RWPE2 (cell line): ENCODE results near the gene RNU2-63P.

Source experiments
- ATAC-seq: fragments of 200-7000 bp; cut with Tn5 transposase; 3 replicates; pipeline ENCODE4 v1.9.1; 2021; ENCODE audit warnings: low read depth
- DNase-seq: peaks from one replicate; pipeline ENCODE4 v3.0.0-alpha.2; 2020; ENCODE audit warnings: low spot score
- H3K27ac ChIP-seq: fragments of 450-650 bp; 2 replicates; pipeline ENCODE4 v1.5.1; 2017; ENCODE audit warnings: mild to moderate bottlenecking; ENCODE audit not compliant: poor library complexity, severe bottlenecking
- H3K27me3 ChIP-seq: fragments of 250-450 bp; sonication (Bioruptor Pico); 2 replicates; pipeline ENCODE4 v1.5.1; 2021; ENCODE audit warnings: mild to moderate bottlenecking, moderate library complexity; ENCODE audit not compliant: insufficient read depth, poor library complexity, severe bottlenecking
- H3K36me3 ChIP-seq: fragments of 250-450 bp; sonication (Bioruptor Pico); 2 replicates; pipeline ENCODE4 v1.5.1; 2020; ENCODE audit warnings: low read depth, mild to moderate bottlenecking, moderate library complexity
- H3K4me1 ChIP-seq: fragments of 250-450 bp; sonication (Bioruptor Pico); 2 replicates; pipeline ENCODE4 v1.5.1; 2021; ENCODE audit warnings: mild to moderate bottlenecking, moderate library complexity; ENCODE audit not compliant: insufficient read depth, poor library complexity, severe bottlenecking
- H3K4me3 ChIP-seq: fragments of 250-450 bp; sonication (Bioruptor Pico); 2 replicates; pipeline ENCODE4 v1.5.1; 2021; ENCODE audit warnings: mild to moderate bottlenecking, moderate library complexity; ENCODE audit not compliant: severe bottlenecking
- H3K9me3 ChIP-seq: fragments of 250-450 bp; sonication (Bioruptor Pico); 2 replicates; pipeline ENCODE4 v1.5.1; 2021; ENCODE audit warnings: mild to moderate bottlenecking, moderate library complexity; ENCODE audit not compliant: severe bottlenecking
- TF ChIP-seq, protein P1 (sequence below): fragments of 450-650 bp; IDR thresholded peaks from one replicate; pipeline ENCODE4 v1.5.1; 2017; ENCODE audit warnings: mild to moderate bottlenecking, moderate library complexity; ENCODE audit not compliant: poor library complexity, severe bottlenecking

The RNU2-63P gene

DNA sequence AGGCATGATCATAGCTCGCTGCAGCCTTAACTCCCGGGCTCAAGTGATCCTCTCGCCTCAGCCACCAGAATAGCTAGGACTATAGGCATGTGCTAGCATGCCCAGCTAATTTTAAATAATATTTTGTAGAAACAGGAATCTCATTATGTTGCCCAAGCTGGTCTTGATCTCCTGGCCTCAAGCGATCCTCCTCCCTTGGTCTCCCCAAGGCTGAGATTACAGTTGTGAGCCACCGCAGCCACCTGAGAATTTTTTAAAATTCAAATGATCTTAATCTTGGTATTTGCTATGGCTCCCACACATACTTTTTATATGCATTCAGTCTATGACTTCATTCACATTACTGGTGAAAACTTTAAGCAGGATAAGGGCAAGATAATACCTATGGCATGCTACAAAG, 26.1 kb upstream of the RNU2-63P start:
- H3K36me3 ChIP-seq, result no peaks in the 10 kb centered on the region
- DNase-seq (no peak), ATAC-seq (no peak)
- H3K27me3 ChIP-seq, result no peaks in the 10 kb centered on the region
- H3K9me3 ChIP-seq, result no peaks in the 10 kb centered on the region
- H3K27ac ChIP-seq, result no peak overlapping the region
- TF ChIP-seq, protein P1, sequence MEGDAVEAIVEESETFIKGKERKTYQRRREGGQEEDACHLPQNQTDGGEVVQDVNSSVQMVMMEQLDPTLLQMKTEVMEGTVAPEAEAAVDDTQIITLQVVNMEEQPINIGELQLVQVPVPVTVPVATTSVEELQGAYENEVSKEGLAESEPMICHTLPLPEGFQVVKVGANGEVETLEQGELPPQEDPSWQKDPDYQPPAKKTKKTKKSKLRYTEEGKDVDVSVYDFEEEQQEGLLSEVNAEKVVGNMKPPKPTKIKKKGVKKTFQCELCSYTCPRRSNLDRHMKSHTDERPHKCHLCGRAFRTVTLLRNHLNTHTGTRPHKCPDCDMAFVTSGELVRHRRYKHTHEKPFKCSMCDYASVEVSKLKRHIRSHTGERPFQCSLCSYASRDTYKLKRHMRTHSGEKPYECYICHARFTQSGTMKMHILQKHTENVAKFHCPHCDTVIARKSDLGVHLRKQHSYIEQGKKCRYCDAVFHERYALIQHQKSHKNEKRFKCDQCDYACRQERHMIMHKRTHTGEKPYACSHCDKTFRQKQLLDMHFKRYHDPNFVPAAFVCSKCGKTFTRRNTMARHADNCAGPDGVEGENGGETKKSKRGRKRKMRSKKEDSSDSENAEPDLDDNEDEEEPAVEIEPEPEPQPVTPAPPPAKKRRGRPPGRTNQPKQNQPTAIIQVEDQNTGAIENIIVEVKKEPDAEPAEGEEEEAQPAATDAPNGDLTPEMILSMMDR, result no peak
- H3K4me3 ChIP-seq, result no peak overlapping the region
- H3K4me1 ChIP-seq, result peaks cover 24% of the 10 kb centered on the region

DNA sequence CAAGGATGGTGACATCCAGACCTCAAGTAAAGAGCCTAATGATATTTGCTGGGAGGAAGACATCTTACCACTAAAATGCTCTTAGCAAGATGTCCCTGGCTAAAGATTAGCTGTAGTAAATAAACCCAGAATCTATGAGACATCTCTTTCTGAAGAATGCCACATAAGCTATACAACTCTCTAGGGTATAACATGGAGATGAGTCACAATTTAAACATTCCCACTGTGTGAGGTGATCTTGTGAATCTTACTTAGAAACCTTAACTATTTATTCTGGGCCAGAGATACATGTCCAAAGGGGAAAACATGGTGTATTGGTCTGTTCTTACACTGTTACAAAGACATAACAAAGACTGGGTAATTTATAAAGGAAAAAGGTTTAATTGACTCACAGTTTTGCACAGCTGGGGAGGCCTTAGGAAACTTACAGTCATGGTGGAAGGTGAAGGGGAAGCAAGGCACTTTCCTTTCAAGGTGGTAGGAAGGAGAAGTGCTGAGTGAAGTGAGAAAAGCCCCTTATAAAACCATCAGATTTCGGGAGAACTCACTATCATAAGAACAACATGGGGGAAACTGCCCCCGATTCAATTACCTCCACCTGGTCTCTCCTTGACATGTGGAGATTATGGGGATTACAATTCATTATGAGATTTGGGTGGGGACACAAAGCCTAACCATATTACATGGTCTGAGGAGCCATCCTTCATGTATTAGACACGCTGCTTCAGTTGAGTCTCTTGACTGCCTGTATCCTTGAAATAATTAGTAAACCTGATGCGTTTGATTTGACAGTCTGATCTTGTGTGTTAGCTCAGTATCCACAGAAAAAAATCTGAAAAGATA, 22.1 kb upstream of the RNU2-63P start:
- peak; percentile 100 for ATAC-seq
- H3K4me3 ChIP-seq, result no peak overlapping the region
- TF ChIP-seq, protein P1, result no peak

DNA sequence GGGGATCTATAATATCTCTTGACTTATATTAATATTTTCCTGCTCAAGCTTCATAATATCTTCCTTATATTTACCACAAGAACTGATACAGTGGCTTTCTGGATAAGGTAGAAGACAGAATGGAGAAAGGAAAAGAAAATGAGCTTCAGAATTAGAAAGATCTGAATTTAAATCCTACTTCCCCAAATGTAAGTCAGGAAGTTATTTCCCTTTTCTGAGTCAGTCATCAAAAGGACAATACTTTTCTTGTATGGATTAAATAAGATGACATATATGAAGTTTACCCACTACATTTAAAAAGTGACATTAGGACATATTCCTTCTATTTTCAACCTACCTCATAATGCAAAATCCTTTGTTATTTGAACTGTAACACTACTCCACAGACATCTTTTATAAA, 20.3 kb upstream of the RNU2-63P start:
- peaks cover 14% of the 10 kb centered on the region for H3K4me1 ChIP-seq
- H3K4me3 ChIP-seq, result no peak overlapping the region
- DNase-seq (no peak), ATAC-seq (no peak)
- no peaks in the 10 kb centered on the region for H3K9me3 ChIP-seq
- H3K27me3 ChIP-seq, result no peaks in the 10 kb centered on the region
- TF ChIP-seq, protein P1, result no peak
- peaks cover 12% of the 10 kb centered on the region for H3K36me3 ChIP-seq
- H3K27ac ChIP-seq, result no peak overlapping the region

More for the DNA sequence above, 22.1 kb upstream of the RNU2-63P start:
- H3K36me3 ChIP-seq, result peaks cover 9% of the 10 kb centered on the region; the same call in 1 of the 2 replicates
- no peak for DNase-seq
- peaks cover 24% of the 10 kb centered on the region for H3K4me1 ChIP-seq
- H3K27me3 ChIP-seq, result no peaks in the 10 kb centered on the region
- H3K9me3 ChIP-seq, result no peaks in the 10 kb centered on the region
- peak overlapping the region; percentile 57 for H3K27ac ChIP-seq

DNA sequence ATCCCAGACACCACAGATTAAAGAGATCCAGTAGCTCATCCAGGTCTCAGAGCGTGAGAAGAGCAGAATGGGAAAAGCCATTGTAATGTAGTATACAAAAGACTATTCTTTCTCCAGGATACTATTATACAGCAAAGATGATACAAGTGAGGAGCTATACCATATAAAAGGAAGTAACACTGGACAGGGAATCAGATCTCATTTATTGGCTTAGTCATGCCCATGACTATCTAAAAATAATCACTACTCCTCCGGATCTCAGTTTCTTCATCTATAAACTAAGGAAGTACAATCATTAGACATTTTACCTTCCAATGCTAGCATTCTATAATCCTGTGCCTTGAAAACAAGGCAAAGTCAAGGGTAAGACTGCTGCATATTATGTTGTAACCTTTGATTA, 19.8 kb upstream of the RNU2-63P start:
- ATAC-seq, result no peak
- H3K36me3 ChIP-seq, result peaks cover 12% of the 10 kb centered on the region
- H3K27ac ChIP-seq, result no peak overlapping the region

More for the DNA sequence above, 19.8 kb upstream of the RNU2-63P start:
- TF ChIP-seq, protein P1, result no peak
- Histone ChIP-seq H3K27me3 (no peaks in the 10 kb centered on the region), H3K4me1 (peaks cover 14% of the 10 kb centered on the region), H3K4me3 (no peak overlapping the region), H3K9me3 (no peaks in the 10 kb centered on the region)
- no peak for DNase-seq
